NCI-H345 (cell line): ENCODE data around the gene RAI14.
"Not testable (repeated sequence)": the region's sequence is repeated elsewhere in the genome, so short reads cannot be mapped to it uniquely, and the experiment has no call there.

Experiments
- DNase-seq: peaks from one replicate; lab custom pipeline; 2025; lab: John Stamatoyannopoulos, UW

RAI14 gene

GRCh38 chr5:34731435-34732232 lies 75.5 kb downstream of the RAI14 start:
- no peak for DNase-seq

GRCh38 chr5:34734326-34734725 lies 78.2 kb downstream of the RAI14 start:
- DNase-seq = no peak

- DNase-seq = no peak
Observed at GRCh38 chr5:34735491-34736426, 79.6 kb downstream of the RAI14 start.

- no peak for DNase-seq
Observed at GRCh38 chr5:34736445-34737115, 80.5 kb downstream of the RAI14 start.

GRCh38 chr5:34737731-34738130 lies 81.6 kb downstream of the RAI14 start:
- no peak for DNase-seq

- no peak for DNase-seq
Observed at GRCh38 chr5:34738381-34738780, 82.3 kb downstream of the RAI14 start.

GRCh38 chr5:34740389-34740806 lies 84.3 kb downstream of the RAI14 start:
- no peak for DNase-seq

- no peak for DNase-seq
Observed at GRCh38 chr5:34742061-34742460, 85.9 kb downstream of the RAI14 start.

GRCh38 chr5:34743878-34744277 lies 87.8 kb downstream of the RAI14 start:
- DNase-seq = no peak

- no peak for DNase-seq
Observed at GRCh38 chr5:34748431-34748830, 92.3 kb downstream of the RAI14 start.

GRCh38 chr5:34749431-34749873 lies 93.3 kb downstream of the RAI14 start:
- DNase-seq = no peak

- no peak for DNase-seq
Observed at GRCh38 chr5:34750206-34750605, 94.1 kb downstream of the RAI14 start.

GRCh38 chr5:34751807-34752736 lies 95.9 kb downstream of the RAI14 start:
- DNase-seq = no peak

- not testable (repeated sequence) for DNase-seq
Observed at GRCh38 chr5:34753236-34753635, 97.1 kb downstream of the RAI14 start.

- no peak for DNase-seq
Observed at GRCh38 chr5:34755926-34756325, 99.8 kb downstream of the RAI14 start.

GRCh38 chr5:34756781-34757624 lies 100.9 kb downstream of the RAI14 start:
- DNase-seq = no peak

GRCh38 chr5:34758514-34758913 lies 102.4 kb downstream of the RAI14 start:
- DNase-seq = no peak

- DNase-seq = not testable (repeated sequence)
Observed at GRCh38 chr5:34759213-34759612, 103.1 kb downstream of the RAI14 start.

GRCh38 chr5:34765662-34766061 lies 109.5 kb downstream of the RAI14 start:
- no peak for DNase-seq

- DNase-seq = no peak
Observed at GRCh38 chr5:34767180-34767579, 111.1 kb downstream of the RAI14 start.
